Airway epithelial cell (primary cell): ENCODE data around the gene MBTPS2. TPM values are rescaled to one million over a fixed set of nuclear protein-coding genes. Genes with fewer than 3 reads are reported as not detected.

Source experiments
- total RNA-seq: library from RNA; depleted of rRNA; stranded (reverse); fragments of >200 nt; gene quantifications from 2 replicates; pipeline ENCODE4 v1.2.3, GENCODE V29; 2015

Gene MBTPS2
- 4.9 and 7.8 TPM in 2 replicates for total RNA-seq

DNA sequence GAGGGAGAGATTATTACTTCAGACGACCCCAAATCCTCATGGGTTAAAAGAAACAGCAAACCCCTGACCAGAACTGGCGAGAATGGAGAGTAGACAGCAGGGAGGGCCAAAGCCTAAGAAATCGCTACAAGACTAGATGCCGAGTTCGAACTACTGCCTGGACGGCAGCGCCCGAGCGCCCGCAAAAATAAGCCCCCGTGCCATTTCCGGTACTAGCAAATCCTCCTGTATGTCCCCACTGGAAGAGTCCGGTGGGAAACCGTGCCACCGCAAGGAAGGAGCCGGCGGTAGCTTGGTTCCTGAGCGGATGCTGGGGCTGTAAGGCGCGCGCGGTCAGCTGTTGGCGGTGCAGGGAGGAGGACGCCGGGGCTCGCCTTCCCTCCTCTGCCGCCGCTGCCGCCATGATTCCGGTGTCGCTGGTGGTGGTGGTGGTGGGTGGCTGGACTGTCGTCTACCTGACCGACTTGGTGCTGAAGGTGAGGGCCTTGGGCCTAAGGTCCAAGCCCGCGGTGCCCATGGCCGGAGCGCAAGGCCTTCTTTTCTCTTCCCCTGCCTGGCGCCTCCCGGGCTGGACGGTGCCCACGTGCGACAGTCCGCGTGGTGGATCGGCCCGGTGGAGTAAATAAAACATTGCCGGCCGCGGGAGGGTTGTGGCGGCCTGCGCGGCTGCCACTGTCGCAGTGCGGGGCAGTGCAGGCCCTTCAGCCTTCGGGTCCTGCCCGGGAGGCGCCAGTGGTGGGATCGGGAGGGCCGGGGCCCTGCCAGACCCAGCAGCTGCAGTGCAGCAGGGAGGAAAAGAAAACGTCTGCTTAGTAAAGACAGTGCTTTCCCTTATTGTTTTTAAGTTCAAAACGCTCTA is at the start of gene MBTPS2:
Gene MBTPS2, plus strand, starts transcription at position 284 of the 859 bp plus-strand sequence. Its CDS starts 118 bp downstream, at position 402.

DNA sequence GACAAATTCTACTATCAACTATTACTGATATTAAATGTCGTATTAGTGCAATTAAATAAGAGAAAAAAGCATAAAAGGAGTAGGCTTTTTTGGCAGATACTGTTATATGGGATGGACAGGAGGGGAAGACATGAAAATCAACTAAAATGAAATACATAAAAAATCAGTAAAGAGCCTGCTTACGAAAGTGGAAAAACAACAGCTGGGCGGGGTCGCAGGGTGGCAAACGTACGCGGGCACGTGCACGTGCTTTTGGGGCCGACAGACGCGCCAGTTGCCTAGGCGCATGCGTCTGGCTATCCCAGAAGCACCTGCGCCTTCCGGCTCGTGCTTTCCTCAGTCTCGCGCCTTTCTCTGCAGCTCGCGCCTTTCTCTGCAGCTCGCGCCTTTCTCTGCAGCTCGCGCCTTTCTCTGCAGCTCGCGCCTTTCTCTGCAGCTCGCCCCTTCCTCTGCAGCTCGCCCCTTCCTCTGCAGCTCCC is 16.6 kb downstream of the MBTPS2 start, which contains the start of gene YY2:
Gene YY2, plus strand, starts transcription at position 51 of the 479 bp plus-strand sequence. CDS start 498 bp downstream, outside the sequence.

Other genes with a start within 250 kb of the MBTPS2 start
- gene KLHL34, start 181.3 kb upstream of the MBTPS2 start, total RNA-seq, result 0.05 TPM in 1 of 2 replicates, not detected in the other
- not detected in 2 replicates for gene SMPX, start 81.5 kb upstream of the MBTPS2 start, total RNA-seq
- 0.74 and 0.78 TPM in 2 replicates for gene YY2, start 16.4 kb downstream of the MBTPS2 start, total RNA-seq
- 127 and 156 TPM in 2 replicates for gene SMS, start 101.1 kb downstream of the MBTPS2 start, total RNA-seq
- gene PHEX, start 192.7 kb downstream of the MBTPS2 start, total RNA-seq, result 1.2 and 2.4 TPM in 2 replicates